Astrocyte (in vitro differentiated cells and primary cell): Measurements from ENCODE around the gene ASCL1. TPM values are rescaled to one million over a fixed set of nuclear protein-coding genes. Genes with fewer than 3 reads are reported as not detected.

Experiments
- DNase-seq: peaks from one replicate; pipeline ENCODE4 v3.0.0-alpha.2; 2010; ENCODE audit warnings: low read depth
- FAIRE-seq: peaks from 2 replicates; lab custom pipeline; 2011; peaks lifted over from hg19 to GRCh38; lab: Jason Lieb, UNC
- H2AFZ ChIP-seq: 2 replicates; pipeline ENCODE4 v1.6.0; 2012; ENCODE audit warnings: low read depth, low read length, inconsistent platforms
- H3K27ac ChIP-seq: 2 replicates; pipeline ENCODE4 v1.5.1; 2011; ENCODE audit warnings: low read depth, low read length, inconsistent platforms
- H3K27me3 ChIP-seq: 2 replicates; pipeline ENCODE4 v1.6.0; 2011; ENCODE audit warnings: low read length, inconsistent platforms; ENCODE audit not compliant: insufficient read depth
- H3K36me3 ChIP-seq: 2 replicates; pipeline ENCODE4 v1.5.1; 2011; ENCODE audit warnings: low read length, inconsistent platforms; ENCODE audit not compliant: insufficient read depth
- H3K4me1 ChIP-seq: 2 replicates; pipeline ENCODE4 v1.5.1; 2011; ENCODE audit warnings: low read length, inconsistent platforms; ENCODE audit not compliant: insufficient read depth
- H3K4me2 ChIP-seq: 2 replicates; pipeline ENCODE4 v1.6.0; 2012; ENCODE audit warnings: low read length, inconsistent platforms
- H3K4me3 ChIP-seq: 2 replicates; pipeline ENCODE4 v1.5.1; 2011; ENCODE audit warnings: low read depth, mild to moderate bottlenecking, low read length, inconsistent platforms; ENCODE audit not compliant: insufficient read depth
- H3K79me2 ChIP-seq: 2 replicates; pipeline ENCODE4 v1.6.0; 2012; ENCODE audit warnings: mild to moderate bottlenecking, low read length, inconsistent platforms; ENCODE audit not compliant: insufficient read depth
- H3K9ac ChIP-seq: 2 replicates; pipeline ENCODE4 v1.6.0; 2012; ENCODE audit warnings: mild to moderate bottlenecking, low read length, inconsistent platforms
- H3K9me3 ChIP-seq: 2 replicates; pipeline ENCODE4 v1.5.1; 2012; ENCODE audit warnings: low read depth, mild to moderate bottlenecking, low read length, inconsistent platforms; ENCODE audit not compliant: insufficient read depth
- H4K20me1 ChIP-seq: 2 replicates; pipeline ENCODE4 v1.6.0; 2012; ENCODE audit warnings: low read length, inconsistent platforms; ENCODE audit not compliant: insufficient read depth
- H3K27ac Mint-ChIP-seq: one replicate; pipeline ENCODE4 v1.8.0; 2021; ENCODE audit warnings: mild to moderate bottlenecking, mixed read lengths; ENCODE audit not compliant: unreplicated experiment
- H3K27me3 Mint-ChIP-seq: one replicate; pipeline ENCODE4 v1.8.0; 2021; ENCODE audit warnings: low read depth, mixed read lengths; ENCODE audit not compliant: unreplicated experiment
- H3K36me3 Mint-ChIP-seq: one replicate; pipeline ENCODE4 v1.8.0; 2021; ENCODE audit warnings: low read depth, mixed read lengths; ENCODE audit not compliant: unreplicated experiment
- H3K4me1 Mint-ChIP-seq: one replicate; pipeline ENCODE4 v1.8.0; 2021; ENCODE audit warnings: low read depth, mixed read lengths; ENCODE audit not compliant: unreplicated experiment
- H3K4me3 Mint-ChIP-seq: one replicate; pipeline ENCODE4 v1.8.0; 2021; ENCODE audit warnings: mild to moderate bottlenecking, moderate library complexity, mixed read lengths; ENCODE audit not compliant: unreplicated experiment
- H3K9me3 Mint-ChIP-seq: one replicate; pipeline ENCODE4 v1.8.0; 2021; ENCODE audit warnings: mild to moderate bottlenecking, mixed read lengths; ENCODE audit not compliant: unreplicated experiment
- EZH2 ChIP-seq: IDR thresholded peaks from 2 replicates; pipeline ENCODE4 v1.6.1; 2012; ENCODE audit warnings: mild to moderate bottlenecking, low read length, inconsistent platforms; ENCODE audit not compliant: insufficient read depth
- total RNA-seq: library from RNA; stranded (reverse); gene quantifications from 2 replicates; pipeline ENCODE4 v1.2.1, GENCODE V29; 2021
- TF ChIP-seq, protein P1 (sequence below): IDR thresholded peaks from 2 replicates; pipeline ENCODE4 v1.5.1; 2011; ENCODE audit warnings: low read depth, mild to moderate bottlenecking, inconsistent platforms, low read length, moderate library complexity; ENCODE audit not compliant: insufficient read depth

ASCL1 gene
- total RNA-seq, 1 donor from 2014 or later: not detected

DNA sequence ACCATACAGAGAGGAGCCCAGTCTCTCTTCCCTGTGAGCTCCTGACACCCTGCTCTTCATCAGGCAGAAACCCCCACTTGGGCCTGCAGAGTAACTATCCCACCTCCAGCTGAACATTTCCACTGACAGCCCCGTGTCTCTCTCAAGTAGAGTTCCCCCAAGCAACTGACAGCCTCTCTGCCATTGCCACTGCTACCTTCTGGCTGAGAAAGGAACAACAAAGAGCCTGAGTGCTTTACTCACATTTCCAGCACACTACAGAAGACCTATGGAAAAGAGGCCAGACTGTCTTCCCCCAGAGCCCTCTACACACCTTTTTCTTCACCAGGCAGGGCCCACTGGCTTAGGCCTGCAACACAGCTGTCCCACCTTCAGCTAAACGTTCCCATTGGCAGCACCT is 18.4 kb upstream of the ASCL1 start:
- H3K9me3 ChIP-seq: no peaks in the 10 kb centered on the region
- Mint-ChIP-seq H3K4me1 (peaks cover 2% of the 10 kb centered on the region), H3K36me3 (no peaks in the 10 kb centered on the region), H3K9me3 (peaks cover 8% of the 10 kb centered on the region), H3K27me3 (peaks cover 6% of the 10 kb centered on the region), H3K27ac (no peak overlapping the region), H3K4me3 (no peak overlapping the region)
- H3K4me3 ChIP-seq: no peak overlapping the region
- TF ChIP-seq, protein P1, sequence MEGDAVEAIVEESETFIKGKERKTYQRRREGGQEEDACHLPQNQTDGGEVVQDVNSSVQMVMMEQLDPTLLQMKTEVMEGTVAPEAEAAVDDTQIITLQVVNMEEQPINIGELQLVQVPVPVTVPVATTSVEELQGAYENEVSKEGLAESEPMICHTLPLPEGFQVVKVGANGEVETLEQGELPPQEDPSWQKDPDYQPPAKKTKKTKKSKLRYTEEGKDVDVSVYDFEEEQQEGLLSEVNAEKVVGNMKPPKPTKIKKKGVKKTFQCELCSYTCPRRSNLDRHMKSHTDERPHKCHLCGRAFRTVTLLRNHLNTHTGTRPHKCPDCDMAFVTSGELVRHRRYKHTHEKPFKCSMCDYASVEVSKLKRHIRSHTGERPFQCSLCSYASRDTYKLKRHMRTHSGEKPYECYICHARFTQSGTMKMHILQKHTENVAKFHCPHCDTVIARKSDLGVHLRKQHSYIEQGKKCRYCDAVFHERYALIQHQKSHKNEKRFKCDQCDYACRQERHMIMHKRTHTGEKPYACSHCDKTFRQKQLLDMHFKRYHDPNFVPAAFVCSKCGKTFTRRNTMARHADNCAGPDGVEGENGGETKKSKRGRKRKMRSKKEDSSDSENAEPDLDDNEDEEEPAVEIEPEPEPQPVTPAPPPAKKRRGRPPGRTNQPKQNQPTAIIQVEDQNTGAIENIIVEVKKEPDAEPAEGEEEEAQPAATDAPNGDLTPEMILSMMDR: no peak
- no peak for TF ChIP-seq EZH2
- no peaks in the 10 kb centered on the region for H3K36me3 ChIP-seq
- H3K27me3 ChIP-seq: no peaks in the 10 kb centered on the region
- no peak for DNase-seq
- H3K27ac ChIP-seq: no peak overlapping the region
- H4K20me1 ChIP-seq: no peaks in the 10 kb centered on the region
- no peak for FAIRE-seq
- no peak overlapping the region for H3K9ac ChIP-seq
- no peak overlapping the region for H2AFZ ChIP-seq
- H3K4me1 ChIP-seq: no peaks in the 10 kb centered on the region
- H3K79me2 ChIP-seq: no peaks in the 10 kb centered on the region
- H3K4me2 ChIP-seq: no peak overlapping the region

DNA sequence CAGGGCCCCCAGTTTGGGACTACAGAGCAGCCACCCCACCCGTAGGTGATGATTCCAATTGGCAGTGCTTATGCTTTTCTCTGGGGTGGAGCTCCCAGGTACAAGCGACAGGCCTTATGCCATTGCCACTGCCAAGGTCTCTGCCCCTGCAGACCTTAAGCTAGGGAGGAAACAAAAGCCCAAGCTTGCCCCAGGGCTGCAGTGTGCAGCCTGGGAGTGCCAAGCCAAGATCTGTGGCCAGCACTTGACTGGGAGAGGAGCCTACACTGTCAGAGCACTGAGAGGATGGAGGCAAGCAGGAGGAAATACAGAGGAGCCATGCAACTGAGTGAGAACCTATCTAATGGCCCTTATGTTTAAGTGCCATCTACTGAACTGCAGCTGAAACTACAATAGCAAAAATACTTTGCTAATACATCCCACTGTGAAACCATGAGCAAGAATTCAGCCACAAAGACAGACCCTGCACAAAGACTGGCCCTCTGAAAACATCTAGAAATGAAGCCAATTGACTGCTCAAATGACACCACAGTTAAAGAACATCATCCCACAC is 17.7 kb upstream of the ASCL1 start:
- Mint-ChIP-seq H3K4me1 (peaks cover 2% of the 10 kb centered on the region), H3K27ac (no peak overlapping the region), H3K27me3 (peaks cover 12% of the 10 kb centered on the region), H3K36me3 (no peaks in the 10 kb centered on the region), H3K9me3 (peaks cover 8% of the 10 kb centered on the region), H3K4me3 (no peak overlapping the region)
- FAIRE-seq (no peak), DNase-seq (no peak)
- no peak overlapping the region for H3K9ac ChIP-seq
- H3K4me1 ChIP-seq: no peaks in the 10 kb centered on the region
- TF ChIP-seq, protein P1: no peak
- TF ChIP-seq EZH2: no peak
- H4K20me1 ChIP-seq: no peaks in the 10 kb centered on the region
- no peak overlapping the region for H2AFZ ChIP-seq
- no peaks in the 10 kb centered on the region for H3K36me3 ChIP-seq
- H3K4me3 ChIP-seq: no peak overlapping the region
- no peaks in the 10 kb centered on the region for H3K27me3 ChIP-seq
- no peak overlapping the region for H3K4me2 ChIP-seq
- H3K9me3 ChIP-seq: no peaks in the 10 kb centered on the region
- H3K27ac ChIP-seq: no peak overlapping the region
- H3K79me2 ChIP-seq: no peaks in the 10 kb centered on the region

DNA sequence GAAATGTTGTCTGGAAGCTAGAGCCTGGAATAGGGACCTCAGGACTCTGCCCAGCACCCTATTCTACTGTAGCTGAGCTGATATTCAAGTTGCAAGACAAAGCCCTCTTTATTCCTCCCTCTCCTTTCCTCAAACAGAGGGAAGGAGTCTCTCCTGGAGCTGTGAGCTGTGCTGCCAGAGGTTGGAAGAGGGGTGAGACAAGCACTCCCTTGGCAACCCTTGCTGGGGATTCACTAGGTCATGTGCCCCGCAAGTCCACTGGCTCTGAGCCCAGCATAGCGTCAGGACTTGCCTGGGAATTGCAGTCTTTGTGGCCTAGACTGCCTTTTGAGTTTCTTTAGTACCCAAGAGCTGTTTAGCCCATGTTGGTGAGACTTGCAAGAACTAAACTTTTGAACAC is 11.4 kb upstream of the ASCL1 start:
- H3K4me1 Mint-ChIP-seq: peaks cover 2% of the 10 kb centered on the region
- no peak overlapping the region for H3K27ac ChIP-seq
- H3K9ac ChIP-seq: no peak overlapping the region
- peaks cover 4% of the 10 kb centered on the region for H3K9me3 Mint-ChIP-seq
- H3K36me3 Mint-ChIP-seq: no peaks in the 10 kb centered on the region
- no peaks in the 10 kb centered on the region for H3K9me3 ChIP-seq
- no peaks in the 10 kb centered on the region for H3K36me3 ChIP-seq
- H3K4me3 ChIP-seq: no peak overlapping the region
- peaks cover 16% of the 10 kb centered on the region for H3K27me3 ChIP-seq
- FAIRE-seq: no peak
- TF ChIP-seq, protein P1: no peak
- DNase-seq: no peak
- no peaks in the 10 kb centered on the region for H3K4me1 ChIP-seq
- no peak overlapping the region for H3K4me2 ChIP-seq
- H3K27me3 Mint-ChIP-seq: peaks cover 62% of the 10 kb centered on the region
- no peaks in the 10 kb centered on the region for H3K79me2 ChIP-seq
- no peak overlapping the region for H3K4me3 Mint-ChIP-seq
- no peak overlapping the region for H2AFZ ChIP-seq
- H4K20me1 ChIP-seq: no peaks in the 10 kb centered on the region
- H3K27ac Mint-ChIP-seq: no peak overlapping the region
